Activated T-cell treated with anti-CD3 and anti-CD28 coated beads, Interleukin-2, amount 50 U/mL, for 4 hours (primary cell): ENCODE data around the gene ERCC1. TPM values are rescaled to one million over a fixed set of nuclear protein-coding genes. Genes with fewer than 3 reads are reported as not detected.
A peak's percentile ranks its signal among the peaks of the same experiment; 100 is the strongest.
"Not testable (repeated sequence)": the region's sequence is repeated elsewhere in the genome, so short reads cannot be mapped to it uniquely, and the experiment has no call there.

Source experiments
- ATAC-seq, 2 donors: fragments of 200-7000 bp; cut with Tn5 transposase; one replicate each; pipeline ENCODE4 v1.10.0; 2021
- DNase-seq: peaks from one replicate; pipeline ENCODE4 v3.0.0-alpha.2; 2020
- H3K27me3 Mint-ChIP-seq: one replicate; pipeline ENCODE4 v1.8.0; 2021; ENCODE audit warnings: low read depth, mixed read lengths
- H3K36me3 Mint-ChIP-seq: one replicate; pipeline ENCODE4 v1.8.0; 2022; ENCODE audit warnings: mixed read lengths; ENCODE audit not compliant: insufficient read depth
- H3K4me1 Mint-ChIP-seq: one replicate; pipeline ENCODE4 v1.8.0; 2021; ENCODE audit warnings: low read depth, mixed read lengths
- H3K4me3 Mint-ChIP-seq: one replicate; pipeline ENCODE4 v1.8.0; 2021; ENCODE audit warnings: mild to moderate bottlenecking, moderate library complexity, mixed read lengths
- H3K9me3 Mint-ChIP-seq: one replicate; pipeline ENCODE4 v1.8.0; 2021; ENCODE audit warnings: mixed read lengths
- total RNA-seq, 3 donors: library from RNA; stranded (reverse); gene quantifications; one replicate each; pipeline ENCODE4 v1.2.1, GENCODE V29; 2021

The ERCC1 gene
- total RNA-seq, 3 donors from 2014 or later = 68.0 to 86.2 (median 85.7) TPM

DNA sequence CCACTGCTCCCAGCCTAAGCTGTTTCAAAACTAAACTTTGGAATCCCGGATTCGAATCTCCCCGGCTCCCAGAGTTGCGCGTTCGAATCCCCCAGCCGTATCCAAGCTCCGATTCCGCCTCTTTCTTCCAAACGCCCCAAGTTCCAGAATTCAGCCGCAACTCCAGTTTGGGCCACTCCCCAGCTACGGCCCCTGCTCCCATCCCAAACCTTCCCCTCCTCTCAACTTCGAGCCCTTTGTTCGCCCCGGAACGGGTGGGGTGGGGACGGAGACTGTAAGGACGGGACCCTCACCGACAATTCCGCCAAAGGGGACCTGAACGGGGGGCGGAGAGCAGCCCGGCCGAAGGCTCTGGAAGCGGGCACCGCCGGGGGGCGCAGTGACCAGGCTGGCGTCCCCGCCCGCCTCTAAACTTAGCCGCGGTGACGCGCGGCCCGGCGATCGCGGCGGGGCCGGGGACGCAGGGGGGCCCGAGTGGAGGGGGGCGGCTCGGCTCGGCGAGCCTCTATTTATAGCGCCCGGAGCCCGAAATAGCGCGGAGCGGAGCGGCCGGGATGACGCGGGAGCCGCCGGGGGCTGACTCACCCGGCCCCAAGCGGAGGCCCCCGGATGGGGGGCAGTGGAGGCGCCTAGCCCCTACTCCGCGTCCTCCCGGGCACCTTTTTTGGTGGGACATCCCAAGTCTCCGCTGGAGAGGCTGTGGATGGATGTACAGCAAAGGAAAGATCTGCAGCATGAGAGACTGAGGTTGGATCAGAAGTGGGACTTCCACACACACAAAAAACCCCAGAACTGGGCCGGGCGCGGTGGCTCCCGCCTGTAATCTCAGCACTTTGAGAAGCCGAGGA is 4.9 kb upstream of the ERCC1 start:
- peaks cover 24% of the 10 kb centered on the region for H3K4me1 Mint-ChIP-seq
- DNase-seq (no peak), ATAC-seq (peak; percentile 30 to 39)
- peaks cover 5% of the 10 kb centered on the region for H3K27me3 Mint-ChIP-seq
- peak overlapping the region; percentile 72 for H3K4me3 Mint-ChIP-seq
- no peaks in the 10 kb centered on the region for H3K36me3 Mint-ChIP-seq
- no peaks in the 10 kb centered on the region for H3K9me3 Mint-ChIP-seq

DNA sequence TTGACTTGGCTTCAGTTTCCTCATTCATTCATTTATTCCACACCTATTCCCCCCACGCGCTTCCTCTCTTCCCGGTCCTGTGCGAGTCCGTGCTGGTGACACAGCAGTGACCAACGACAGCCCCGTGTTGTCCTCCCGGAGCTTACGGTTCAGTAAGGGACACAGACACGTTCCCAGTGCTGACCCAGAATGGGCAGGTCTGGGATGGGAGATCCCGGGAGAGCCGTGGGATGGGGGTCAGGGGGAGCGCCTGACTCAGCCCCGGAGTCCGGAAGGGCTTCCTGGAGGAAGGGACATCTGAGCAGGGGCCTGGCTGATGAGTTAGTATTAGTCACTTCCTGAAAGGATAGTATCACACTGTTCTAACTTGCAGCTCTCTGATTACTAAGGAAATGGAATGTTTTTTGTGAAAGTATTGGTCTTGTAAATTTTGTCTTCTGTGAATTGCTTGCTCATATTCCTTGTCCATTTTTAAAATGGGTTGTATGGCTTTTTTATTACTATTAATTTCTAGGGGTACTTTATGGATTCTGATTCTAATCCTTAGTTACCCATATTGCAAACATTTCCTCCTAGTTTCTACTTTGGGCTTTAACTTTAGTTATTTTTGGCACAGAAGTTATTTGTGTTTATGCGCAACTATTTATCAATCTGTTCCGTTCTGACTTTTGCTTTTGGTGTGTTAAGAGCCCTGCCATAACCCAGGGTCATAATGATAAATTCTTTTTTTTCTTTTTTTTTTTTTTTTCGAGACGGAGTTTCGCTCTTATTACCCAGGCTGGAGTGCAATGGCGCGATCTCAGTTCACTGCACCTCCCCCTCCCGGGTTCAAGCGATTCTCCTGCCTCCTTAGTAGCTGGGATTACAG is 708 bp upstream of the ERCC1 start:
- H3K27me3 Mint-ChIP-seq = peaks cover 5% of the 10 kb centered on the region
- DNase-seq = no peak
- H3K4me1 Mint-ChIP-seq = peaks cover 50% of the 10 kb centered on the region
- H3K36me3 Mint-ChIP-seq = peaks cover 13% of the 10 kb centered on the region
- peak overlapping the region; percentile 91 for H3K4me3 Mint-ChIP-seq
- H3K9me3 Mint-ChIP-seq = no peaks in the 10 kb centered on the region
- ATAC-seq = peak; percentile 71 to 72

DNA sequence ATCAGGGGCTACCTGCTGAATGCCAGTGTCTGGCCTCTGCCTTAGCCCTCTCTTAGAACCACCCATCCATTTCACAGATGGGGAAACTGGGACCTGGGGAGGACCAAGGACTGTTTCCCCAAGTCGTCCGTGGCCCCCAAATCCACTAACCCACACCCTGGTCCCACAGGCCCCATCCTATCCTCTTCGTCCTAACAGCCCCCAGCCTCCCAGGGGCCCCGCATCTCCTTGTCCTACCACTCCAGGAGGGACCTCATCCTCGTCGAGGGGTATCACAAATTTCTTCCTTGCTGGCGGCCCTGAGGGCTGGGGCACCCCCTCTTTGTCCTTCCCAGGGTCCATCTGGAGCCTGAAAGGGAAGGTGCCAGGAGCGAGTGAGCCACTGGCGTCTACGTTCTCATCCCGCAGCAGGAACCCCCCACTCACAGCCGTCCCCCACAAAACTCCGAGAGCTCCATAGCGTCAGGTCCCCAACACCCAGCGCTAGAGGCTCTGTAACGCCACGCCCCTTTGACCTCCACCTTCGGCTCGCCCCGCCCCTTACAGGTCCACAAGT is 606 bp downstream of the ERCC1 start:
- peak overlapping the region; percentile 91 for H3K4me3 Mint-ChIP-seq
- peaks cover 55% of the 10 kb centered on the region for H3K4me1 Mint-ChIP-seq
- ATAC-seq = peak; percentile 62 to 64
- H3K9me3 Mint-ChIP-seq = no peaks in the 10 kb centered on the region
- peak; percentile 74 for DNase-seq
- H3K36me3 Mint-ChIP-seq = peaks cover 13% of the 10 kb centered on the region
- H3K27me3 Mint-ChIP-seq = peaks cover 2% of the 10 kb centered on the region

DNA sequence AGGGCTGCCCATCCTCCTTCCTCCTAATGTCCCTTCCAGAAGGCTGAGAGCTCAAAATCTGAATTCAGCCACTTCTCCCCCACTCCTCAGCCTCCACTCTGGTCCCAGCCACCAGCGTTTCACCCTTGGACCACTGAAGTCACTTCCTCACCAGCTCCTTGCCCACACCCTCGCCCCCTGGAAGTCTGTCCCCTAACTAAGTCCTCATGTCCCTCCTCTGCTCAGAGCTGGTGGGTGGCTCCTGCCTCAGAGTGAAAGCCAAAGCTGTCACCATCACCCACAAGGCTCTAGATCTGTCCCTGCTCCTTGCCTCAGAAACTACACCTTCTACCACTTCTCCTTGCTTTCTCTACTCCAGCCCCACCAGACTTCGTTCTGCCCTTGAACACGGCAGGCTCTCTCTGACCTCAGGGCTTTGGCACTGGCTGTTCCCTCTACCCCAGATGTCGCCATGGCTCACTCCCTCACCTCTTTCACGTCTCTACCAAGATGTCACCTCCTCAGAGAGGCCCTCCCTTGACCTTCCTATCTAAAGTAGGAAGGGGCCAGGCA is 1.7 kb downstream of the ERCC1 start:
- Mint-ChIP-seq H3K4me1 (peaks cover 50% of the 10 kb centered on the region), H3K27me3 (no peaks in the 10 kb centered on the region), H3K36me3 (peaks cover 15% of the 10 kb centered on the region), H3K4me3 (peak overlapping the region; percentile 22), H3K9me3 (no peaks in the 10 kb centered on the region)
- ATAC-seq (no peak), DNase-seq (no peak)

DNA sequence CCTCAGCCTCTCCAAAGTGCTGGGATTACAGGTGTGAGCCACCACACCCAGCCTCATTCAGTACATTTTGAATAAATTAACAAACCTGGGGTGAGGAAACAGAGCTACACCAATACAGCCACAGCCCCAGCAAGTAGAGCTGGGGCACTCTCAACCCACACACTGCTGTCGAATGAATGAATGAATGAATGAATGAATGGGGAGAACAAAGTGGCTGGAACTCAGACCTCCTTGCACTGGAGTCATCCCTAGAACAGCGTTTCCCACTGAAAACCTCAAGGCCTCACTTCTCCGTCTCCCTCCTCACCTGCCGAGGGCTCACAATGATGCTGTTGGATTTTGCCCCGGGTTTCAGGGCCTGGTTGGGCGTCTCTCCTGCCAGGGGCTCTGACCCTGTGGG is 2.8 kb downstream of the ERCC1 start:
- DNase-seq (no peak), ATAC-seq (no peak)
- H3K36me3 Mint-ChIP-seq = peaks cover 17% of the 10 kb centered on the region
- no peaks in the 10 kb centered on the region for H3K27me3 Mint-ChIP-seq
- peaks cover 48% of the 10 kb centered on the region for H3K4me1 Mint-ChIP-seq
- H3K4me3 Mint-ChIP-seq = no peak overlapping the region
- no peaks in the 10 kb centered on the region for H3K9me3 Mint-ChIP-seq

DNA sequence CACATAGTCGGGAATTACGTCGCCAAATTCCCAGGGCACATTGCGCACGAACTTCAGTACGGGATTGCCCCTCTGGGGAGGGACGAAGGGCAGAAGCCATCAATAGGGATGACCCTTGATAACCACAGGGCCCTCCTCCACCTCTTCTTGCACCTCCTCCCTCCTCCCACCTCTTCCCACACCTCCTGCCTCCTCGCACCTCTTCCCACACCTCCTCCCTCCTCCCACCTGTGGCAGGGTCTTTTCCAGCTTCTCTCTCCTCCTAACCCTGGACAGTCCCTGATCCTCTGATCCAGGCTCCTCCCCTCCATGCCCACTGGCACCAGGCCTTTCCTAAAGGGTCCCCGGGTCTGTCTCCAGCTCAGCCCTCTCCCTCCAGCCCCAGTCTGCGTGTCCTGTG is 3.4 kb downstream of the ERCC1 start:
- ATAC-seq (no peak), DNase-seq (no peak)
- H3K4me1 Mint-ChIP-seq = peaks cover 45% of the 10 kb centered on the region
- H3K36me3 Mint-ChIP-seq = peaks cover 18% of the 10 kb centered on the region
- no peaks in the 10 kb centered on the region for H3K9me3 Mint-ChIP-seq
- no peaks in the 10 kb centered on the region for H3K27me3 Mint-ChIP-seq
- H3K4me3 Mint-ChIP-seq = no peak overlapping the region

DNA sequence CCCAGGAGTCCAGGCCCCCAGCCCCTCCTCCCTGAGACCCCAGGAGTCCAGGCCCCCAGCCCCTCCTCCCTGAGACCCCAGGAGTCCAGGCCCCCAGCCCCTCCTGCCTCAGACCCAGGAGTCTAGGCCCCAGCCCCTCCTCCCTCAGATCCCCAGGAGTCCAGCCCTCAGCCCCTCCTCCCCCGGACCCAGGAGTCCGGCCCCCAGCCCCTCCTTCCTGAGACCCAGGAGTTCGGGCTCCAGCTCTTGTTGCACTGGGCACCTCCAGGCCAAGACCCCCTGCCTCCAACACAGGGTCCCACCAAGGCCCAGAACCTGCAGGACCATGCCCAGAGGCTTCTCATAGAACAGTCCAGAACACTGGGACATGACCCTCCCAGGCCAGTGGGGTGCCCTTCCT is 3.8 kb downstream of the ERCC1 start:
- H3K36me3 Mint-ChIP-seq = peaks cover 18% of the 10 kb centered on the region
- H3K9me3 Mint-ChIP-seq = no peaks in the 10 kb centered on the region
- H3K27me3 Mint-ChIP-seq = no peaks in the 10 kb centered on the region
- DNase-seq (no peak), ATAC-seq (no peak)
- peaks cover 45% of the 10 kb centered on the region for H3K4me1 Mint-ChIP-seq
- no peak overlapping the region for H3K4me3 Mint-ChIP-seq

DNA sequence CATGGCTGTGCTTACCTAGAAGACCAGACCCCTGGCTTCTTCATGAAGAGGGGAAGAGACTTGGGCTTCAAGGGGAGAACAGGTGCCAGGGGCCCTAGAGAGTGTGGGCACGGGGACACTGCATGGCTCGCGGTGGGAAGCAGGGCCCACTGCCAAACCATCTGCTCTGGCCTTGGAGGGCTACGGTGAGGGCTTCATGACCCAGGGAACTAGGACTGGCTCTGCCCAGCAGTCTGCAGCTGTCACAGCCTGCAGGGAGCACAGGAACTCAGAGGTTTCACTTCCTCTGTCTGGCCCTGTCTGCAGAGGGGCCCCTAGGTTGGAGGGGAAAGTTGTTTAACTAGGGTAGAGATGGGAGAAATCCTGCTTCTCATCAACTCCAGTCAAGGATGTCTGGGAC is 4.3 kb downstream of the ERCC1 start:
- Mint-ChIP-seq H3K4me1 (peaks cover 42% of the 10 kb centered on the region), H3K36me3 (peaks cover 20% of the 10 kb centered on the region), H3K9me3 (no peaks in the 10 kb centered on the region), H3K27me3 (no peaks in the 10 kb centered on the region), H3K4me3 (peak overlapping the region; percentile 13)
- ATAC-seq = no peak
- no peak for DNase-seq

DNA sequence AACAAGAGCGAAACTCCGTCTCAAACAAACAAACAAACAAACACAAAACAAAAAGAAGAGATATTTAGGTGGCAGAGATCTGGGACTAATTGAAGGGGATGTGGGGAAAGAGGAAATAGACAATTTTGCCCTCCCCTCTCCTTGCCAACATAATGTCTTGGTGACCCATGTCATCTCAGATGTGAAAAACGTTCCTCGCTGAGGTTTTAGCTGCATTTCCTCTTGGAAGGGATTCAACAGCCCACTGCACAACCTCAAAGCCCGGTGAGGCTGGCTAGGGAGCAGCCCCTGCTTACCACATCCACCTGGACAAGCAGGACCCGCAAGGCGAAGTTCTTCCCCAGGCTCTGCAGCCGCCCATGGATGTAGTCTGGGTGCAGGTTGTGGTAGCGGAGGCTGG is 4.9 kb downstream of the ERCC1 start:
- no peak for DNase-seq
- no peaks in the 10 kb centered on the region for H3K27me3 Mint-ChIP-seq
- H3K4me1 Mint-ChIP-seq = peaks cover 36% of the 10 kb centered on the region
- peaks cover 24% of the 10 kb centered on the region for H3K36me3 Mint-ChIP-seq
- H3K4me3 Mint-ChIP-seq = no peak overlapping the region
- H3K9me3 Mint-ChIP-seq = no peaks in the 10 kb centered on the region
- no peak for ATAC-seq

DNA sequence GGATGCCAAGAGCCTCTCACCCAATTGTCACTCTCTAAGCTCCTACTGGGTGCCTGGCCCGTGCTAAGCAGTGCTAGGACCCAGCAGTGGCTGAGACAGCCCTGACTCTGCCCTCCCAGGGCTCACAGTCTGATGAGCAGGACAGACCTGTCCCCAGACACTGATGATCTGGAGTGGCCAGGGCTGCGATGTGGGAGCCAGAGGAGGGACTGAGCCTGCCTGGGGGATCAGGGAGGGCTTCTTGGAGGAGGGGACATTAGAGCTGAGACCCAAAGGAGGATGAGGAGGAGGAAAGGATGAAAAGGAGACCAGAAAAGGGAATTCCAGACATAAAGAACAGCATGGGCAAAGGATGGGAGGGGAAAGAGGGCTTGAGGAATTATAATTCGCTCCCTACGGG is 6.6 kb downstream of the ERCC1 start:
- H3K4me1 Mint-ChIP-seq = peaks cover 21% of the 10 kb centered on the region
- no peak for ATAC-seq
- peaks cover 26% of the 10 kb centered on the region for H3K36me3 Mint-ChIP-seq
- H3K4me3 Mint-ChIP-seq = no peak overlapping the region
- DNase-seq = no peak
- no peaks in the 10 kb centered on the region for H3K9me3 Mint-ChIP-seq
- H3K27me3 Mint-ChIP-seq = no peaks in the 10 kb centered on the region

DNA sequence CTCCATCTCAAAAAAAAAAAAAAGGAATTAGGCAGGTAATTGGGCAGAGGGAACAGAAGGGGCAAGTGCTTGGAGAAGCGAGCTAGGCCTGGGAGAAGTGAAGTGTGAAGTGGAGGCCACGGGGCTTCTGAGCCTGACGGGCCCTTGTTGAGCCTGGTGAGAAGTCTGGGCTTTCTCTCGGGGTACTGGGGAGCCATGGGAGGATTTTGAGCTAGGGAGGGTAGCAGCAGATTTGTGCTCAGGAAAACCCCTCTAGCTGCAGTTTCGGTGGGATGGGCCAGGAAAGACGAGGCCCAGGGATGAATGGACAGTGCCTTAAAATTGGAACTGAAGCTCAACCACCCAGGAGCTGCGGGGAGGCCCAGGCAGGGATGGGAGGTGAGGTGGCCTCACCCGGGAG is 9.2 kb downstream of the ERCC1 start:
- Mint-ChIP-seq H3K27me3 (no peaks in the 10 kb centered on the region), H3K36me3 (peaks cover 19% of the 10 kb centered on the region), H3K4me1 (peaks cover 8% of the 10 kb centered on the region), H3K4me3 (no peak overlapping the region), H3K9me3 (no peaks in the 10 kb centered on the region)
- DNase-seq = no peak
- no peak for ATAC-seq

DNA sequence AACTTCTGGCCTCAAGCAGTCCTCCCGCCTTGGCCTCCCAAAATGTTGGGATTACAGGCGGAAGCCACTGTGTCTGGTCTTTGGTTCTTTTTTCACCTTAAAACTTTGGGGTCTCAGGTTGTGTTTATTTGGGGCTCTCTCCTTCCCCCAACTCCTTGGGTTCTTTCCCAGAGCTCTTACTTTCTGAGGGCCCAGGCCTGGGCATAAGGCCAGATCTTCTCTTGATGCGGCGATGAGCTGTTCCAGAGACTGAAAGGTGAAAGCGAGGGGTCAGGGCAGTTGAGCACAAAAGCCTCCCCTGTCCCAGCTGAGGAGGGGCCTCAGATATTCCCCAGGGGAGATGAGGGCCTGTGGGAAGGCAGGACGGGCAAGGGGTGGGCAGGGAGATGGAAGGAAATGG is 10.2 kb downstream of the ERCC1 start:
- Mint-ChIP-seq H3K4me3 (no peak overlapping the region), H3K36me3 (peaks cover 27% of the 10 kb centered on the region), H3K4me1 (peaks cover 3% of the 10 kb centered on the region), H3K27me3 (no peaks in the 10 kb centered on the region), H3K9me3 (no peaks in the 10 kb centered on the region)
- ATAC-seq (no peak), DNase-seq (no peak)

DNA sequence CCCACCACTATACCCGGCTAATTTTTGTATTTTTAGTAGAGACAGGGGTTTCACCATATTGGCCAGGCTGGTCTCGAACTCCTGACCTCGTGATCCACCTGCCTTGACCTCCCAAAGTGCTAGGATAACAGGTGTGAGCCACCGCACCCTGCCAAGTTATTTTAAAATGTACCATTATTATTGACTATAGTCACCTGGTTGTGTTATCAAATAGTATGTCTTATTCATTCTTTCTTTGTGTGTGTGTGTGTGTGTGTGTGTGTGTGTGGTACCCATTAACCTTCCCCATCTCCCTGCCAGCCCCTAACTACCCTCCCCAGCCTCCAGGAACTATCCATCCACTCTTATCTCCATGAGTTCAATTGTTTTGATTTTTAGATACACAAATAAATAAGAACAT is 13.4 kb downstream of the ERCC1 start:
- peaks cover 25% of the 10 kb centered on the region for H3K36me3 Mint-ChIP-seq
- H3K4me1 Mint-ChIP-seq = peaks cover 15% of the 10 kb centered on the region
- not testable (repeated sequence) for DNase-seq, H3K9me3 Mint-ChIP-seq, H3K27me3 Mint-ChIP-seq, H3K4me3 Mint-ChIP-seq, ATAC-seq

DNA sequence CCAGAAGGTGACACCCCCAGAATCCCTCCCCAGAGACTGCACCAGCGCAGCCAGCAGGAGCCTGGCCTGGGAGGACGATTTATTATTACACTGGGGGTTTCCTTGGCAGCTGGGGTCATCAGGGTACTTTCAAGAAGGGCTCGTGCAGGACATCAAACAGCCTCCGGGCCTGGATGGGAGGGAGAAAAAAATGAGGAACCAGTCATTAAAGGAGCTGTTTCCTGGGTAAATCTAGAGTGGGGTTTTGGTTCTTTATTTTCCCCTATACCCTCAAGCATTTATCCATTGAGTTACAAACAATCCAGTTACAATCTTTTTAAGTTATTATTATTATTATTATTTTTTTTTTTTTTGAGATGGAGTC is 14.2 kb downstream of the ERCC1 start:
- Mint-ChIP-seq H3K9me3 (no peaks in the 10 kb centered on the region), H3K4me1 (peaks cover 21% of the 10 kb centered on the region), H3K4me3 (no peak overlapping the region), H3K36me3 (peaks cover 25% of the 10 kb centered on the region), H3K27me3 (peaks cover 5% of the 10 kb centered on the region)
- DNase-seq (no peak), ATAC-seq (no peak)
